Breast epithelium (tissue), 3 donors: ENCODE data around the gene SYCE3.

Experiments
- CTCF ChIP-seq, 3 donors: fragments of 450-650 bp; IDR thresholded peaks; one replicate each; pipeline ENCODE4 v1.5.1; 2016 to 2017; ENCODE audit warnings: antibody characterized with exemption in 3 of 3, mild to moderate bottlenecking in 3 of 3, moderate library complexity in 3 of 3
- POLR2A ChIP-seq: fragments of 450-650 bp; IDR thresholded peaks from one replicate; pipeline ENCODE4 v1.6.1; 2016; ENCODE audit warnings: antibody characterized with exemption, mild to moderate bottlenecking, moderate library complexity

GRCh38 chr22:50528682-50529415 lies 33.9 kb downstream of the SYCE3 start:
- no peak for TF ChIP-seq CTCF (IDR thresholded peaks at IDR 0.05)
- TF ChIP-seq POLR2A = no peak
